Bronchial epithelial cell (primary cell): ENCODE data around the gene GUCY1A2. TPM values are rescaled to one million over a fixed set of nuclear protein-coding genes. Genes with fewer than 3 reads are reported as not detected.
"Not testable (repeated sequence)": the region's sequence is repeated elsewhere in the genome, so short reads cannot be mapped to it uniquely, and the experiment has no call there.

Source experiments
- DNase-seq: peaks from one replicate; pipeline ENCODE4 v3.0.0-alpha.2; 2010; ENCODE audit warnings: low read depth
- FAIRE-seq: peaks from 2 replicates; lab custom pipeline; 2011; peaks lifted over from hg19 to GRCh38; lab: Jason Lieb, UNC
- H3K27me3 ChIP-seq: 2 replicates; pipeline ENCODE4 v1.5.1; 2011; ENCODE audit warnings: low read length; ENCODE audit not compliant: control insufficient read depth, insufficient read depth
- H3K36me3 ChIP-seq: 2 replicates; pipeline ENCODE4 v1.5.1; 2011; ENCODE audit warnings: low read length; ENCODE audit not compliant: control insufficient read depth, insufficient read depth
- H3K4me3 ChIP-seq: 2 replicates; pipeline ENCODE4 v1.5.1; 2011; ENCODE audit warnings: mild to moderate bottlenecking, low read depth, low read length, control low read depth
- total RNA-seq: library from RNA; depleted of rRNA; stranded (reverse); fragments of >200 nt; gene quantifications from 2 replicates; pipeline ENCODE4 v1.2.1, GENCODE V29; 2014
- TF ChIP-seq, protein P1 (sequence below): IDR thresholded peaks from 2 replicates; pipeline ENCODE4 v1.5.1; 2011; ENCODE audit warnings: mild to moderate bottlenecking, moderate library complexity, low read length, control low read depth, inconsistent platforms; ENCODE audit not compliant: insufficient read depth, severe bottlenecking

GUCY1A2 gene
- total RNA-seq, 1 donor from 2014 or later = not detected

DNA sequence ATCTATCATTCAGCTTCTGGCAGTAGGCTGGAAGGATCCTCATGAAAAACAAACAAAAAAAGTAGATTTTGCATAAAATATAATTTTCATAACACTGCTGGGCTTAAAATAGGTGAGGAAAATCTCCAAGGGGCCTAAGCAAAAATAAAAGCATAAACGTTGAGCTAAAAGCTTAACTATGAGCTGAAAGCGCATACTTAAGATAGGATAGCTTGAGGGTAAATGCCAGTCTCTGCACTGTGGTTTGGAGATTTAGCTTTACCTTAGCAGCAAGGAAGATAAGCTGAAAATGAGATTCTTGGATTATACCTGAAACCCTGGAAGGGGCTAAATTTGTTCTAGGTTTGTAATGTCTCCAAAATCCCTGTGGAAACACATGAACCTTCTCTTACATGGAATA, 183.7 kb downstream of the GUCY1A2 start:
- no peaks in the 10 kb centered on the region for H3K36me3 ChIP-seq
- TF ChIP-seq, protein P1, sequence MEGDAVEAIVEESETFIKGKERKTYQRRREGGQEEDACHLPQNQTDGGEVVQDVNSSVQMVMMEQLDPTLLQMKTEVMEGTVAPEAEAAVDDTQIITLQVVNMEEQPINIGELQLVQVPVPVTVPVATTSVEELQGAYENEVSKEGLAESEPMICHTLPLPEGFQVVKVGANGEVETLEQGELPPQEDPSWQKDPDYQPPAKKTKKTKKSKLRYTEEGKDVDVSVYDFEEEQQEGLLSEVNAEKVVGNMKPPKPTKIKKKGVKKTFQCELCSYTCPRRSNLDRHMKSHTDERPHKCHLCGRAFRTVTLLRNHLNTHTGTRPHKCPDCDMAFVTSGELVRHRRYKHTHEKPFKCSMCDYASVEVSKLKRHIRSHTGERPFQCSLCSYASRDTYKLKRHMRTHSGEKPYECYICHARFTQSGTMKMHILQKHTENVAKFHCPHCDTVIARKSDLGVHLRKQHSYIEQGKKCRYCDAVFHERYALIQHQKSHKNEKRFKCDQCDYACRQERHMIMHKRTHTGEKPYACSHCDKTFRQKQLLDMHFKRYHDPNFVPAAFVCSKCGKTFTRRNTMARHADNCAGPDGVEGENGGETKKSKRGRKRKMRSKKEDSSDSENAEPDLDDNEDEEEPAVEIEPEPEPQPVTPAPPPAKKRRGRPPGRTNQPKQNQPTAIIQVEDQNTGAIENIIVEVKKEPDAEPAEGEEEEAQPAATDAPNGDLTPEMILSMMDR = no peak
- no peak for FAIRE-seq
- no peak overlapping the region for H3K4me3 ChIP-seq
- DNase-seq = no peak
- no peaks in the 10 kb centered on the region for H3K27me3 ChIP-seq

- no peaks in the 10 kb centered on the region for H3K27me3 ChIP-seq
- no peaks in the 10 kb centered on the region for H3K36me3 ChIP-seq
- H3K4me3 ChIP-seq = no peak overlapping the region
- peak; percentile 20 for DNase-seq
- no peak for FAIRE-seq
- TF ChIP-seq, protein P1 = no peak
Observed at GRCh38 chr11:106828976-106829375, 189.3 kb downstream of the GUCY1A2 start.

DNA sequence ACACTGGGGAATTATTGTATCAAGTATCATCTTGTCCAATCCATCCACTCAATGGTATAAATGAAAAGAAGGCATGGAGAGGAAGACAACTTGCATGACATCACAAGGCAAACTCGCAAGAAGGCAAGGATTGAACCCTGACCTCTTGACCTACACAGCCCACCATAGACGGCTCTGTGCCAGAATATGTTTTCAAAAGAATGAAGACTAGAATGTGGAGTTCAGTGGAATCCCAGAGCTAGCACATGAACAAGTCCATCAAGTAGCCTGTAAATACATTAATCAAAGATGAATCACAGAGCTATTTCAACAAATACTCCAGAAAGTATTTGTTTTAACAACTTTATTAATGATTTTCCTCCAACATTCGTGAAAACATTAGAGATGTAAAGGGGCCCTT, 189.7 kb downstream of the GUCY1A2 start:
- H3K36me3 ChIP-seq = no peaks in the 10 kb centered on the region
- no peak overlapping the region for H3K4me3 ChIP-seq
- no peaks in the 10 kb centered on the region for H3K27me3 ChIP-seq
- DNase-seq = peak; percentile 30
- no peak for FAIRE-seq
- TF ChIP-seq, protein P1 = no peak

DNA sequence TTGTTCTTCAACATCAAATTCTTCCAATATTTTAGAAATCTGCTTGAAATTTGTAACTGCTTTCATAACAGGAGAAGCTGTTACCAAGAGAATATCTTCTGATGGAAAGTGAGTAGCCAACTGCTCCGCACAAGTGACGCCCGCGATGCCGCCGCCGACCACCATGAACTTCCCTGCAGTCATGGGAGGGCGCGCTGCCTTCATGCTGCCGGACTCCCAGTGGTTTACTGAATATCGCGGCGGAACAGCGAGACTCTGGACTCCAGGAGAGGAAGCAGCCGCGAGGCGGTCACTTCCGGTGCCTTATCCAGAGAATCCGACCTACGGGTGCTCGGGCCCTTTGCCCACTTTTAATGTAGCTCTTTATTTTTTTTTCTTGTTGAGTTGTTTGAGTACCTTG, 190.6 kb downstream of the GUCY1A2 start:
- DNase-seq (no peak), FAIRE-seq (no peak)
- TF ChIP-seq, protein P1 = no peak
- H3K27me3 ChIP-seq = no peaks in the 10 kb centered on the region
- no peaks in the 10 kb centered on the region for H3K36me3 ChIP-seq
- H3K4me3 ChIP-seq = no peak overlapping the region

GRCh38 chr11:106826558-106826957, 191.7 kb downstream of the GUCY1A2 start:
- not testable (repeated sequence) for H3K27me3 ChIP-seq, DNase-seq, FAIRE-seq, H3K36me3 ChIP-seq, H3K4me3 ChIP-seq

DNA sequence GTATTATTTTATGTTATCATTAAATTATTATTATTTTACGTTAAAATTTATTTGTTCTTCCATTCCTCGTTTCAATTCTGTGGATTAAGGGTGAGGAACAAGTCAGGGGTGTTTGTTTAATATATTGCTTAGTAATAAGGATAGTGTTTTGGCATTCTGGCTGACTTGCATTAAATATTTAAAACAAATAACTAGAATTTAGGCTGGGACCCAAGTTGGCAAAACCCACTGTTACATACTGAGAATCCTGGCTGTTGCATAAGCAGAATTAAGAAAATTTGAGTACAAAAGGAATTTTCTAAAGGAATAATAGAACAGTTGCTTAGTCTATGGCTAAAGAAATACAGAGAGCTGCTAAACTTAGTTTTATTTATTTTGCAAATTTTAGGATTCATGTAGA, 196.4 kb downstream of the GUCY1A2 start:
- TF ChIP-seq, protein P1 = no peak
- Histone ChIP-seq H3K36me3 (no peaks in the 10 kb centered on the region), H3K4me3 (no peak overlapping the region), H3K27me3 (no peaks in the 10 kb centered on the region)
- FAIRE-seq (no peak), DNase-seq (no peak)
